HCT116 (cell line): ENCODE data around the gene NDUFAF4.

ENCODE experiments used
- CTCF ChIP-seq, 3 experiments: fragments of 200-600 bp in 1 of 3; sonication (generic) in 1 of 3; IDR thresholded peaks in 2 of 3; conservative IDR thresholded peaks in 1 of 3; 2 replicates each; pipeline ENCODE4 v1.5.1; 2012 to 2017; ENCODE audit warnings: low read depth in 2 of 3, low read length in 2 of 3, antibody characterized with exemption in 1 of 3, borderline replicate concordance in 1 of 3, control low read depth in 1 of 3, mild to moderate bottlenecking in 1 of 3, mixed read lengths in 1 of 3, mixed run types in 1 of 3, moderate library complexity in 1 of 3; ENCODE audit not compliant: insufficient read depth in 1 of 3
- EGR1 ChIP-seq: IDR thresholded peaks from 2 replicates; pipeline ENCODE4 v1.6.1; 2012; ENCODE audit warnings: low read depth
- EZH2 ChIP-seq: fragments of 200-600 bp; sonication (generic); IDR thresholded peaks from 2 replicates; pipeline ENCODE4 v1.6.1; 2017; ENCODE audit warnings: antibody characterized with exemption, mixed run types
- EZH2phosphoT487 ChIP-seq: fragments of 200-600 bp; IDR thresholded peaks from 2 replicates; pipeline ENCODE4 v1.6.1; 2018; ENCODE audit warnings: antibody characterized with exemption, borderline replicate concordance
- POLR2A ChIP-seq: IDR thresholded peaks from 2 replicates; pipeline ENCODE4 v1.7.0; 2011; ENCODE audit warnings: borderline replicate concordance; ENCODE audit not compliant: insufficient read depth, insufficient read length; ENCODE audit errors: extremely low read depth
- POLR2AphosphoS5 ChIP-seq: IDR thresholded peaks from 2 replicates; pipeline ENCODE4 v1.6.1; 2011; ENCODE audit warnings: mild to moderate bottlenecking, low read depth, low read length, moderate library complexity
- RAD21 ChIP-seq: IDR thresholded peaks from 2 replicates; pipeline ENCODE4 v1.6.1; 2012; ENCODE audit warnings: low read depth, mild to moderate bottlenecking
- YY1 ChIP-seq: IDR thresholded peaks from 2 replicates; pipeline ENCODE4 v1.6.1; 2011; ENCODE audit warnings: low read length, low read depth, moderate library complexity, mild to moderate bottlenecking; ENCODE audit not compliant: insufficient replicate concordance; ENCODE audit errors: extremely low read depth
- TF ChIP-seq, protein P1 (sequence below): IDR thresholded peaks from 2 replicates; pipeline ENCODE4 v1.6.1; 2012
- TF ChIP-seq, protein P2 (sequence below): IDR thresholded peaks from 2 replicates; pipeline ENCODE4 v1.6.1; 2011; ENCODE audit warnings: mild to moderate bottlenecking, low read length, moderate library complexity; ENCODE audit not compliant: insufficient replicate concordance; ENCODE audit errors: extremely low read depth

GRCh38 chr6:96852605-96853004 is 45.1 kb downstream of the NDUFAF4 start:
- TF ChIP-seq CTCF (IDR thresholded peaks at IDR 0.05 in 2 of 3, conservative IDR thresholded peaks at IDR 0.05 in 1 of 3; ENCODE audit: borderline replicate concordance in 1 of 3, insufficient read depth in 1 of 3, low read depth in 2 of 3, low read length in 2 of 3) = no peak
- TF ChIP-seq, protein P1, sequence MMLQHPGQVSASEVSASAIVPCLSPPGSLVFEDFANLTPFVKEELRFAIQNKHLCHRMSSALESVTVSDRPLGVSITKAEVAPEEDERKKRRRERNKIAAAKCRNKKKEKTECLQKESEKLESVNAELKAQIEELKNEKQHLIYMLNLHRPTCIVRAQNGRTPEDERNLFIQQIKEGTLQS = no peak
- TF ChIP-seq POLR2A = no peak
- TF ChIP-seq POLR2AphosphoS5 = no peak
- TF ChIP-seq EGR1 = no peak
- TF ChIP-seq, protein P2, sequence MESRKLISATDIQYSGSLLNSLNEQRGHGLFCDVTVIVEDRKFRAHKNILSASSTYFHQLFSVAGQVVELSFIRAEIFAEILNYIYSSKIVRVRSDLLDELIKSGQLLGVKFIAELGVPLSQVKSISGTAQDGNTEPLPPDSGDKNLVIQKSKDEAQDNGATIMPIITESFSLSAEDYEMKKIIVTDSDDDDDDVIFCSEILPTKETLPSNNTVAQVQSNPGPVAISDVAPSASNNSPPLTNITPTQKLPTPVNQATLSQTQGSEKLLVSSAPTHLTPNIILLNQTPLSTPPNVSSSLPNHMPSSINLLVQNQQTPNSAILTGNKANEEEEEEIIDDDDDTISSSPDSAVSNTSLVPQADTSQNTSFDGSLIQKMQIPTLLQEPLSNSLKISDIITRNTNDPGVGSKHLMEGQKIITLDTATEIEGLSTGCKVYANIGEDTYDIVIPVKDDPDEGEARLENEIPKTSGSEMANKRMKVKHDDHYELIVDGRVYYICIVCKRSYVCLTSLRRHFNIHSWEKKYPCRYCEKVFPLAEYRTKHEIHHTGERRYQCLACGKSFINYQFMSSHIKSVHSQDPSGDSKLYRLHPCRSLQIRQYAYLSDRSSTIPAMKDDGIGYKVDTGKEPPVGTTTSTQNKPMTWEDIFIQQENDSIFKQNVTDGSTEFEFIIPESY = no peak
- TF ChIP-seq RAD21 = no peak
- no peak for TF ChIP-seq EZH2phosphoT487
- no peak for TF ChIP-seq EZH2
- no peak for TF ChIP-seq YY1
